GM21619 (cell line): ENCODE results near the gene PLIN4.
"Not testable (repeated sequence)": the region's sequence is repeated elsewhere in the genome, so short reads cannot be mapped to it uniquely, and the experiment has no call there.

Source experiments
- ATAC-seq: cut with Tn5 transposase; IDR thresholded peaks from one replicate; pipeline ENCODE4 v1.9.1; 2021; ENCODE audit not compliant: unreplicated experiment

PLIN4 gene

GRCh38 chr19:4518345-4519171, at the start of gene PLIN4:
PLIN4 (minus strand) TSS chr19:4518486; CDS start chr19:4518272, 214 bp downstream.
- no peak for ATAC-seq

DNA sequence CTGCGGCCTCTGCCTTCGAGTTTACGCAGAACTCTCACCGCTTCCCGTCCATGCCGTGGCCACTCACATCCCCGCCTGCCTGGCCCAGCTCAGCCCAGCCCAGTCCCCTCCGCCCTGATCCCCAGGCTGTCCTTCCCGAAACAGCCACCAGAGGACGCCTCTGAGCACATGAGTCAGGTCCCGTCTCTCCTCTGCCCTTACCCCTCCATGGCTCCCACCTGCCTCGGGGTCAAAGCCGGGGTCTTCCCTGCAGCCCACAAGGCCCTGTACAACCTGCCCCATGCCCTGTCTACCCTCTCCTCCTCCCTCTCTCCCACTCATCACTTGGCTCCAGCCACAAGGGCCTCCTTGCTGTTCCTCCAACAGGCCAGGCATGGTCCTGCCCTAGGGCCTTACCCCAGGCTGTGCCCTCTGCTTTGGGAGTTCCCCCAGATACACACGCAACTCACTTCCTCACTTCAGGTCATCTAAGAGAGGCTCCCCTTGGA, 49.3 kb upstream of the PLIN4 start:
- ATAC-seq: no peak

DNA sequence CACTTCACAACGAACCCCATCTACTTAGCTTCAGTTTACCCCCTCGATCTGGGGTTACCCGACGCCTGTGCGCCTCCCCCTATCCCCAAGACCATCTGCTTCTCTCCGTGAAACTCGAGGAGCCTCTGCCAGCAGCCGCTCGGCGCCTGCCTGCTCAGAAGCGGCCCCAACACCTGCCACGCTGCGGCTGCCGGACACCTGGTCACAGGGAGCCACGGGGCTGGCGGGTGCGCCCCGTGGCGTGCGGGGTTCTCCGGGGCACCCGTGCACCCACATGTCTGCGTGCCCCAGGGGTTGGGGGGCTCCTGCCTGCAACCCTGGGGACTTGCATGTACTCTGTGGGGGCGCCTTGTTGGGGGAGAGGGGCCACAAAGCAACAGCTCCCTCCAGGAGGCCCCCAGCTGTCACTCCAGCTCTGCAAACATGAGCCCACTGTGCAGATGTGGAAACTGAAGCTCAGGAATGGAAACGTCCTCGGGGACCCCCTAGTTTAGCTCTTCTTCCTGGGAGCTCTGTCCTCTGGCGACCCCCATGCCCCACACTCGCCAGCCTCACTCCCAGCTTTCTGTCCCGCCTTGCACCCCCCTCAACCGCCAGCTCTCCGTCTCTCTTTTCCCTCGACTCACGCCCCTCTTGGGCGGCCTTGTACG, 48.2 kb upstream of the PLIN4 start:
- no peak for ATAC-seq

DNA sequence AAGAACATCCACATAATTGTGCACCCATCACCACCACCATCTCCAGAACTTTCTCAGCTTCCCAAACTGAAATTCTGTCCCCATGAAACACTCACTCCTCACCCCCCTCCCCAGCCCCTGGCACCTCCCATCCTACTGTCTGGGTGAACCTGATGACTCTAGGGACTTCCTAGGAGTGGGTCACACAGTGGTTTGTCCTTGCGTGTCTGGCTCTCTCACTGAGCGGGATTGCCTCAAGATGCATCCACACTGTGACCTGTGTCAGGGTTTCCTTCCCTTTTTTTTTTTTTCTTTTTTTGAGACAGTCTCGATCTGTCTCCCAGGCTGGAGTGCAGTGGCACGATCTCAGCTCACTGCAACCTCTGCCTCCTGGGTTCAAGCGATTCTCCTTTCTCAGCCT, 45.3 kb upstream of the PLIN4 start:
- ATAC-seq: not testable (repeated sequence)

- ATAC-seq: not testable (repeated sequence)
Measured at GRCh38 chr19:4562085-4562484, 43.8 kb upstream of the PLIN4 start.

- no peak for ATAC-seq
Measured at GRCh38 chr19:4559569-4559968, 41.3 kb upstream of the PLIN4 start, which contains the start of gene SEMA6B. SEMA6B (minus strand) TSS chr19:4559684; CDS start chr19:4558457, 1,227 bp downstream.

GRCh38 chr19:4557971-4558941, 40.0 kb upstream of the PLIN4 start:
- ATAC-seq: no peak

DNA sequence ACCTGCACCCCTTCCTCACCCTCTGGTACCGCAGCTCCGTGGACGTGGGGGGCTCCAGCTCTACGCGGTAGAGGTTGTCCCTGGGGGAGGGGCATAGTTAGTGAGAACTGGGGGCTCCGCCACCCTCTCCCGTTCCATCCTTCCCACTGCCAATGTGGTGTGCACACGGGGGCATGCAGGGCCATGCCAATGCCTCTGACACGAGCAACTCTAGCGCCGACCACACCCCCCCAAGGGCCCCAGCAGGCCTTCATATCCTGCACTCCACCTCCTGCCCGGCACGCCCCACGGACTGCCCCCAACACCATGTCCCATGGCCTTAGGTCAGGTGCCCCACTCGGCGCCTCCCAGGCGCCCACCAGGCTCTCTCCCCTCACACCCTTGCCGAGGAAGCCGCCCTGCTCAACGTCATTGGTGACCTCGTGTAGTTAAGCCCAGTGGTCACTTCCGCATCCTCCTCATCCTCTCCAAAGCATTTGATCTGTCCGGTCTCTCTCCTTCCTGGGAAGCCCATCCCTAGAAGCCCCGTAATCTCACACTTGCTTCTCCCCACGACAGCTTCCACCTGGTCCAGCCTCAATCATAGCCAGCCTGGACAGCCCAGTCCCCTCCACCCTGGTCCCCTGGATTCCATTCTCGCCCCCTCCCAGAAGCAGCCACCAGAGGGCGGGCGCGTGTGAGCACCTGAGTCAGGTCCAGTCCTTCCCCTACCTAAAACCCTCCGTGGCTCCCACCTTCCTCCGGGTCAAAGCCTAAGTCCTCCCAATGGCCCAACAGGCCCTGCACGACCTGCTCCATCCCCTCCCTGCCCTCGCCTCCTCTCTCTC, 39.1 kb upstream of the PLIN4 start:
- ATAC-seq: no peak

DNA sequence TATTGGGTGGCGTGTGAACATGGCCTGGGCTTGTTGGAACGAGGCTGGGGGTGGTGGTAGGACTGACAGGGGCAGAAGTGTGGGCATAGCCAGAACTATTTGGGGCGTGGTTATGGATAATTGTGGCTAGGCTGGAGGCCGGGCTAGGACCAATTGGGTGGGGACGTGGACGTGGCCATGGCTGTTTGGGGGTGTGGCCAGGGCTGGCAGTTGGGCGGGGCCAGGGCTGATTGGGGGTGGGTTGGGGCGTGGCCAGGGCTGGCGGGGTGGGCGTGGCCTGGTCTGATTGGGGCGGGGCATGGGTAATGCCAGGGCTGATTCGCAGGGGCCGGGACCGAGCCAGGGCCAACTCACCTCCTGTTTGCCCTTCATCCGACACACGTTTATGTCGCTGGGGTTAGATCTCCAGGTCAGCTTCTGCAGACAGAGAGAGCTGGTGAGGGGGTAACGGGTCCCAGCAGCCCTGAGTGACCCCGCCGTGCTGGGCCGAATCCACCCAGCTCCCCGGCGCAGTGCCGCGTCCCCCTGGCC, 38.4 kb upstream of the PLIN4 start:
- no peak for ATAC-seq

DNA sequence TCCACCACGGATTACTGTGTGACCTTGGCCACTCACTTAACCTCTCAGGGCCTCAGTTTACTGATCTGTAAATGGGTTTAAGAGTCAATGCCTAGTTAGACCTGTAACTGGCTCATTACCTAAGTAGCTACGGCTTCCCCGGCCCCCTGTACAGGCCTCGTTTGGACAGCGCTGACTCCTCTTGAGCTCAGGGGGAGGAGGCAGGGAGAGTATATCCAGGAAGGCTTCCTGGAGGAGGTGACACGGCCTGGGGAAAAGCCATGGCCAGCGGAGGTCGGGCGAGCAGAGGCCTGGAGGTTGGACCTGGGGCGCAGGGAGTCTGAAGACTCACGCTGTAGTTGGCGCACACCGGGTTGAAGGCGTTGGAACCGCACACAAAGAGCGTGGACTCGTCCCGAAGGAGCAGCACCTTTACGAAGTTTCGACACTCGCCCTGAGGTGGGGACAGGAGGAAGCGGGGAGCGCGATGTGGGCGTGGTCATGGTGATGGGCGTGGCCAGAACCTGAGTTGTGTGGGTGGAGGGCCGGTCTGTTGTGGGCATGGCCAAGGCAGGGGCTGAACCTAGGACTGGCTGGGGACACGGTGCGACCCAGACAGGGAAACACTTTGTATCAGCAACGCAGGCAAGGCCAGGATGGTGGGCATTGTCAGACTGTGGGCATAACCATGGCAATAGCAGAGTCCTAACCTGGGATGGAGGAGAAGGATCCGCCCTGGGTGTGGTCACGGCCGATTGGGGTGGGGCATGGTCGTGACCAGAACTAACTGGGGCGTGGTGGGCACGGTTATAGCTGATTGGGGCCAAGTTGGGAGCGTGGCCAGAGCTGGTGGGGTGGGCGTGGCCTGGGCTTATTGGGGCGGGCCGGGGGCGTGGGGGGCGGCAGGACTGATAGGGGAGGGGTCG, 37.6 kb upstream of the PLIN4 start:
- ATAC-seq: no peak

GRCh38 chr19:4554717-4555116, 36.4 kb upstream of the PLIN4 start:
- no peak for ATAC-seq

- no peak for ATAC-seq
Measured at GRCh38 chr19:4553775-4554174, 35.5 kb upstream of the PLIN4 start.

GRCh38 chr19:4553092-4553695, 34.9 kb upstream of the PLIN4 start:
- no peak for ATAC-seq

DNA sequence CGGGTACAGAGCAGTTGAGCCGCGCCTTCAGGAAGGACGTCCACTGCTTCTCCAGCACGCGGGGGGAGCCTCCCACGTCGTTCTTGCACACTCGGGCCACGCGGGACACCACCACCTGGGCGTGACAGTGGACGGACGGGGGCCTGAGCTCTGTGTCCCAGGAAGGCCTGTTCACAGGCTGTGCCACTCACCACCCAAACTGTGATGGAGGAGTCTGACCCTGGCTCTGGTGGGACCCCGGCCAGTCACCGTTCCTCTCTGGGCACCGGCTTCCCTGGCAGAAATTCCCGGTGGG, 34.2 kb upstream of the PLIN4 start:
- no peak for ATAC-seq

- no peak for ATAC-seq
Measured at GRCh38 chr19:4550479-4551050, 32.3 kb upstream of the PLIN4 start.

GRCh38 chr19:4550018-4550417, 31.7 kb upstream of the PLIN4 start:
- ATAC-seq: no peak

DNA sequence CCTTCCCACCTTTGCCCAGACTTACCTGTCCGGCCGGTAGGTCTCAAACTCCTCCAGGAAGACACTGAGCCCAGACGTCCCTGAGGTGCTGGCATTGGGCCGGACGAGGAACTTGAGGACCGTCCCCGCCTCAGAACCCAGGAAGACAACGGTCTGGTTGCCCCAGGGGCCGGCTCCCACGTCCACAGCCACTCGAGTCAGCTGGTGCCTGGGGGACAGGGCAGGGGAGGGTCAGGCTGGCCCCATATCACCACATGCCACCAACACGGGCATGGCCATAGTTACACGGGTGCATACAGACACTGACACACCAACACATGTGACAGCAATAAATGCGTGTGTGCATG, 29.9 kb upstream of the PLIN4 start:
- no peak for ATAC-seq
